IPS-NIHi7 (cell line): ENCODE measurements around the gene SBNO2.

ENCODE experiments used
- DNase-seq: peaks from one replicate; pipeline ENCODE4 v3.0.0; 2012; ENCODE audit warnings: mixed read lengths; ENCODE audit errors: extremely low spot score

The SBNO2 gene

DNA sequence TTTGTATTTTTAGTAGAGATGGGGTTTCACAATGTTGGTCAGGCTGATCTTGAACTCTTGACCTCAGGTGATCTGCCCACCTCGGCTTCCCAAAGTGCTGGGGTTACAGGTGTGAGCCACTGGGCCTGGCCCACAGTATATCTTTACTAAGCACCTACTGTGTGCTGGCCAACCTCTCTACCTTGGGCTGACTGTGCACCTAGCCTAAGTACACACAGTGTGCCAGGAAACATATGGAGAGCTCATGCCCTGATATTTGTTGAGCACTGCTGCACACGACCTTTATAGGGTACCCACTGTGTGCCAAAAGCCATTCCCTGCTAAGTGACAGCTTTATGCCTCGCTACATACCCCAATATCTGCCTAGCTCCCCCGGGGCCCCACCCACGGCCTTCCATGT is 113.4 kb downstream of the SBNO2 start:
- DNase-seq, result no peak

DNA sequence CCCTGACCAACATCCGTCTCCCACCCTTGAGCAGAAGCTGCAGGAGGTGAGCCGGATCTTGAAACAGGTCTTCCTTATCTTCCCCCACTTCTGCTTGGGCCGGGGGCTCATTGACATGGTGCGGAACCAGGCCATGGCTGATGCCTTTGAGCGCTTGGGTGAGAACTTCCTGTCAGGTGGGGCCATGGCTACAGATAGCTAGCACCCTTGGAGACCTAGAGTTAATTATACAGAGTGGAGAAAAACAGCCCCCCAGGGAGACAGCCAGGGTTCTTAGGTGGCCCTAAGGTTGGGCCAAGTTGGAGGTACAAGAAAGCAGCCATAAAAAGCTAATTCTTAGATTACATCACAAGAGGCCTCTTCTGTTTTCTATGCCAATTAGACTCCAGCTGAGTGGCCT is 116.0 kb downstream of the SBNO2 start:
- DNase-seq, result no peak
